GM21737 (cell line): Measurements from ENCODE around the gene NNMT.

Experiments
- ATAC-seq: cut with Tn5 transposase; IDR thresholded peaks from one replicate; pipeline ENCODE4 v1.9.1; 2021; ENCODE audit warnings: mild to moderate bottlenecking, moderate library complexity; ENCODE audit not compliant: unreplicated experiment

Gene NNMT

DNA sequence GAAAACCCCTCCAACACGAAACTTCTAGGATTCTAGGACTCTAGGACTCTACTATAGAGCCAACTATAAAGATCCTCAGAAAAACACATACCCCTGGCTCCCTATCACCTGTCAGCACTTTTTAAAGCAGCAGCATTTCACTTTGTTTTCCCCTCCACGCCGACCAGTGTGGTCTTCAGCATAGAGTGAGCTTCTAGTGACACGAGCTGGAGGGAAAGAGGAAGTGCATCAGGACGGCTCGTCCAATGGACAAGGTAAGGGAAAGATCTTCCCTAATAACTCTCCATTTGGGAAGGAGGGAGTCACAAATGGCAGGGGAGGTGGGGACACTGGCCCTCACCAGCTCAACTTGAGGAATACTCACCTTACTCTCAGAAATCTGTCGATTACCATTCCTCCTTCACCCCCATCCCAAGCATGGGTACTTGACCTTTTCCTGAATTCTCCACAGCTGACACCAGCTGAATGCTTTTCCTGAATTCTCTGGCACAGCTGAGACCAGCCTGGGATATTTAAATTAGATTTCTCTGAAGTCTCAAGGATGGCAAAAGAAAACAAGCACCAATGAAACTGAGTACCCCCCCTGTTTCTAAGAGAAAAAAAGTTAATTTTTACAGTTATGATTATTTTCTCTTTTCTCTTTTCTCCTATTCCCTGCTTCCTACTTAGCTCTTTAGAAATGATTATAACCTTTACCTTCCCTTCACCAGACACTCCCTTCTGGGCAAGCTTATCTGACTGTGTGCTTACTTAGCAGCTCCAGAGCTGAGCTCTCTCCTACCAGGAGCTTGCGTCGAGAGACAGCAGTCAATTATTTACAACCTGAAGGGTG, 33.3 kb upstream of the NNMT start:
- no peak for ATAC-seq

DNA sequence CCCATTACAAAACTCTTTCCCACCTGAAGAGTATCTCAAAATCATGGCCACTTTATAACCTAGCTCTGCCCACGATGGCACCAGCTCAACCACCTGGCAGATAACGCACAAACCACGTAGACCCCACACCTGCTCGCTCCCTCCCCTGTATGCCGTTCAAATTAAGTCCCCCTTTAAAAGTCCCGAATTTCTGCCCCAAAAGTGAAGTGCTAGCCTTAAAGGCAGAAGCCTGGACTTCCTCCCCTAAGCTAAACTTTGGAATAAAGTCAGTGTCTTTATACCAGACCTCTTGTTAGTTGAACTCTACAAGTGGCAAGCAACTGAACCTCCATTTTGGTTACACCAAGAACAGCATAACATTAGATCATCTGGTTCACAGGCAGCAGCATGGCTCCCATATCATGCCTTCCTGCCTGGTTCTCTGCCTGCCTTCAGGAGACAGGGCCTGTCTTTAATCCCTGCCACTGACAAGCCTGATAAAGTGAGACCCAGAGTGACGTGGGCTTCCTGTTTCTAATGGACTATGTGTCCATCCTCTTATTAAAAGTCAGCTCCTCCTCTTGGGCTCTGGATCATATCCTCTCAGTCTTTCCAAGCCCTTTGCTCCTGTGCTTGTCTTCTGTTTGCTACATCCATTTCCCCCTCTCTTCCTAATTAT, 32.6 kb upstream of the NNMT start:
- ATAC-seq, result no peak

DNA sequence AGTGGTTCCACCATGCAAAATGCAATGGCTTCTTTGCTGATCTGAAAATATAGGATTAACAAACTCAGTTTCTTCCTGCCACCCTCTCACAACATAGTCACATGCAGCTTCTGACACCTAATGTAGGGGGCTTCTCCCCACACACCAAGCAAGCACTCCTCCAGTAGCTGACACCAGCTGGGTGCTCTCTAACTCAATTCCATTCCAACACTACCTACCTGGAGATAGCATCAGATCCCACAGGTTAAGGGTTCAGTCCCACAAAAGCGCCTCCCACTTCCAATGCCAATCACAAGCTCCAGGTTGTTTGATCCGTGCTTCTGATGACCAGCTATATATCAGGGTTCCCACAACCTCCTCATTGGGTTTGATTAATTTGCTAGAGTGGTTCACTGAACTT, 31.8 kb upstream of the NNMT start:
- ATAC-seq, result no peak

DNA sequence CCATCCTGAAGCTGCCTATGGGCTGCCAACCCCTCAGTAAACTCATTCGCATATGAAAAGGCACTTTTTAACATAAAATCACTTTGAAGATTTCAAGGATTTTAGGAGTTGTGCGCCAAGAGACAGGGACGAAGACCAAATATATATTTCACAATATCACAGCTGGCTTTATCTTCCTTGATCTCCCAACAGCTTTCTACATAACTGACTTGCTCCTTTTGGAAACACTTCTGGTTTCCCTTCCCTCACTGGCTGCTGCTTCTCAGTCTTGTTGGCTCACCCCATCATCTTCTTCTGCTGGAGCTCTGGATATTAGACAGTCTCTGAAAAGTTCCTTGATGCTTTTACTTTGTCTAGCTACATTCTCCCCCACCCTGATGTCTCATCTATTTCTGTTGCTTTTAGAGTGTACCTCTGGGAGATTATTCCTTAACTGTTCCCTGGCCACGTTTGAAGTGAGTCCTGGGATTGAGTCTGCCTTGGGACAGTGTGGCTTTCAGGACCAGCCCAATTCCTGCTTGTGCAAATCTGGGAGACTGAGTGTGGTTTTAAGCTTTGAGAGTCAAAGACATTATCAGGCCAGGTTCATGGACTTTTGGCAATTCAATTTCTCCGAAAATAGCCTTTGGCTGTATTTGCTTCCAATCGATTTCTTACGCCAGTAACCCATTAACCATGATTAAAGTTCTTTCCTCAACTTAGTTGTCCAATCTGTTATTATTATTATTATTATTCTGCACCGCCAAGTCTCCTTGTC, 30.9 kb upstream of the NNMT start:
- ATAC-seq, result no peak

DNA sequence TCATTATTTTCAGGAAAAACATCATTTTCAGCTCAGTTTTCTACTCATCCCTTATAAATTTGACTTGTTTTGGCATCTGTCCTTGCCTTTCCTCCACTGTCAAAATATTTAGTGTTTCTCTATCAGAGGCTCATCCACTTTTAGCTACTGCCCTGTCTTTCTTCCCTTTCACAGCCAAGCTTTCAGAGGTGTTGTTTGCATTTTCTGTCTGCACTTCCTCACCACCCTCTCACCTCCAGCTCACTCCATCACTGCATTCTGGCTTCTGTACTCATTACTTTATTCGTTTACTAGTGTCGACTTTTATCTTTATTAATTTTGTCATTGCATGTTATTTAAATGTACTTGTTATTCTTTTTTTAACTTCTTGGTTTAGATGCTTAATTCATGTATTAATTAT, 26.7 kb upstream of the NNMT start:
- no peak for ATAC-seq

DNA sequence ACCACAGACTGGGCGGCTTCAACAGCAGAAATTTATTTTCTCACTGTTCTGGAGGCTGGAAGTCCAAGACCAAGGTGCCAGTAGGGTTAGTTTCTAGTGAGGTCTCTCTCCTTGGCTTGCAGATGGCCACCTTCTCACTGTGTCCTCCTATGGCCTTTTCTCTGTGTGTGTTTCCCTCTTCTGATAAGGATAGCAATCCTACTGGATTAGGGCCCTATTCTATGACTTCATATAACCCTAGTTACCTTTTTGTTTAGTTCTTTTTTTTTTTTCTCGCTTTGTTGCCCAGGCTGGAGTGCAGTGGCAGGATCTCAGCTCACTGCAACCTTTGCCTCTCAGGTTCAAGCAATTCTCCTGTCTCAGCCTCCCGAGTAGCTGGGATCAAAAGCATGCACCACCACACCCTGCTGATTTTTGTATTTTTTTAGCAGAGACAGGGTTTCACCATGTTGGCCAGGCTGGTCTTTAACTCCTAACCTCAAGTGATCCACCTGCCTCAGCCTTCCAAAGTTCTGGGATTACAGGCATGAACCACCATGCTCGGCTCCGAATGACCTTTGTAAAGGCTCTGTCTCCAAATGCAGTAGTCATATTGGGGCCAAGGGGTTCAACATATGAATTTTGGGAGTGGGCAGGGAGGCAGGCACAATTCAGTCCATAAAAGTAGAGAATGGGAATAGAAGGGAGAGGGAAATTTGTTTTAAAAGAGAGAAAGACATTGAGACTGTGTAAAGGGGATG, 25.5 kb upstream of the NNMT start:
- no peak for ATAC-seq

DNA sequence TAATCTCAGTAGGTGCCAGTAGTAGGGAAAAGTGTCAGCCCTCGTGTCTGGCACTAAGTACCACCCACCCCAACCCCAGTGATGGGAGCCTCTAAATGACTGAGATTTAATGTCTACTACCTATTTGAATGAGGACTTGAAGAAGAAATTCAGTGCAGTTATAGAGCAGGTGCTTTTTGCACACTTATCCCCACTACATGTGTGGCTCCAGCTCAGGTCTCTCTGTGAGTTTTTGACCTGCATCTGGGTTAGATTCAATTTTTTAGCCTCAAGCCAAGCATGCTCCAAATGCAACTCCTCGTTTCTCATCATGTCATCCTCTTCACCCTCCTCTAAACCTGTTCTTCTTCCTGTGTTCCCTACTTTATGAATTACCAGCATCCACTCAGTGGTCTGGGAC, 24.9 kb upstream of the NNMT start:
- no peak for ATAC-seq

DNA sequence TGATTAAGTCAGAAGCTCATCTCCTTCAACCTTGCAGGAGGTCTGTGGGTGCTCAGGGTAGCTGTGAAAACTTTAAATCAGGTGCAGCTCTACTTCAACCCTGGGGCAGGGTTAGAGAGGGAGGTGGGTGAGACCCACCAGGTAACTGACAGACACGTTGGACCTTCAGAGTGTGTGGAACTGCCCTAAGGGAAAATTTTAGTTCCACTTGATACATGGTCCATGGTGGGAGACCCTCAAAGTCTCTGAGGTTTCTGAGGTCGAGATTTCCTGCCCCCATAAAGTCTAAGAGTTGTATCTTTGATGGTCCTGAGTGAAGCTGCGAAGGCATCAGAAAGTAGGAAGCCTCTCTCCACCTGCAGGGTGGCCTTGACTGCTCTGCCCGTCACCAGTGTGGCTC, 23.9 kb upstream of the NNMT start:
- ATAC-seq, result no peak

DNA sequence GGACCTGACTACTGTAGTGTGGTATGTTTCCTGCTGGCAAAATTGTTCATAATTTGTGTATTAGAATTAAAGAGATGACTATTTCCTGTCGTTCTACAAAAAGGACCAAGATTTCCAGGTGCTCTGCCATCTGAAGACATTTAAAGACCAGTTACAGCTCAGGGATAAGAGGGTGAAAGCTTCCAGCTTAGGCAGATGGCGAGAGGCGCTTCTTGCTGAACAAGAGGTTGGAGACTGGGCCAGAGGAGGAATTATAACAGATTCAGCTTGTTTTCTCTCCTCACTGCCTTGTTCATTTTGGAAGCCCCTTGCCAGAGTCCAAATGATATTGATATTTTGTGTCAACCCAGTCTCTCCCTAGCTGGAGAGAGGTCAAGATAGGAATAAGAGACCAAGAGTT, 23.1 kb upstream of the NNMT start:
- ATAC-seq, result no peak

DNA sequence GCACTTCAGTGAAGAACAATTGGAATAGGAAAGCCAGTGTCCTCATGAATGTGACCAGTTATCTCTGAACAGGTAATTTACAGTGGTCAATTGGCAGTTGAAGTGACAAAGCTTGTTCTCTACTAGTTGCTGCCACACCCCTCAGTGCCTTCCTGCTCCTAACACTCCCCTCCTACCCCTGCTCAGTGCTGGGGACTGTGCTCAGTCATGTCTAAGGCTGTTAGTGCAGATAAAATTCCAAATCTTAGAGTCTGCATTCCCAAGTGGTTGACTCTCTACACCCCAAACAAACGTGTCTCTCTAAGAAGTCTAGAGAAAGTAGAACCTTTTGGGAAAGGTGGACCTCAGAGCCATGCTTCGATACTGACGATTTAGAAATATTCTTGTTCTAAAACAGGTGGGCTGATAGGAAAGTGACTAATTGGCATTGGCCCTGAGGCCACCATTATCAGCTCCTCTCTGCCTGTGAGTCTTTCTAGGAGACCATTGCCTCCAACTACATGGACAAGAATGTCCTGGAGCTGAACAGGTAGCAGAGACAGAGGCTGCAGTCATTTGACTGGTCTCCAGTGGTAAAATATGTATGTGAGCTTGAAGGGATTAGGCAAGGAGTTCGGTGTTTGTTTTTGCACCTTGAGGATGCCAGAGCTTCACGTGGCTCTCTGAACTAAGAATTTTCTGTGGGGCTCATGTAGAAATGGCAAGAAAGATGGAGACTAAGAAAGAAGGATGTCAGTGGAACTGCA, 22.1 kb upstream of the NNMT start:
- ATAC-seq, result no peak

DNA sequence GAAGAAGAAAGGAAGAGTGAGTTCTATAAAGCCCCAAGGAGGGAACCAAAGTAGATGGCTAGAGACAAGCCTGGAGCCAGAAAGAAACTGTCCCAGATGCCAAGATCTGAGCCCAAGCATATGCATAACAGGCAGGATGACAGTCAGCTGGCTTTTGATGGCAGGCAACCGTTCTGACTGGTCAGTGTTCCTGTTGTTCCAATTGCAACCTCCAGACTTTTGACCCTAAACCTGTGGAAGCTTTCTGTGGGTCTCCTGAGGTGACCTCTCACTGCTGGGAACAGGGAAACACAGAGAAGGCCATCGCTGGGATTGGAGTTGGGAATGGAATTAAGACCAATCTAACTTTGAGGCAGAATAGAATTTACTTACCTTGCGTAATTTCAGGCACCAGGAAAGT, 21.6 kb upstream of the NNMT start:
- no peak for ATAC-seq

DNA sequence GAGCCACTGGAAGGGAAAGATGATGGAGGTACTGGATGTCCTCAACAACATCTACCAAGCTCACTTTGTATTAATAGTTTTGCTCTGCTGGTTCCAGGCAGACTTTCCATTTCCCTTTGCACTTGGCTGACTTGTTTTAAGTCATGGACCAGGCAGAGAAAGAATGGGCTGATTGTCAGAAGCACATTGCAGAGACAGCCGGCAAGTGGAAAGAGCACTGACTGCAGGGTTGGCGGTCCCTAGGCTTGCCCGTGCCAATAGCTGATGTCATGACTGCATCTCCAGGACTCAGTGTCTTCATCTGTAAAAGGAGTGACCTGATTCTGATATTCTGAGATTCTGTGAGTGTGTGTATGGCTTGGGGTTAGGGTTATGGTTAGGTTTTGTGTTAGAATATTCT, 20.9 kb upstream of the NNMT start:
- no peak for ATAC-seq

DNA sequence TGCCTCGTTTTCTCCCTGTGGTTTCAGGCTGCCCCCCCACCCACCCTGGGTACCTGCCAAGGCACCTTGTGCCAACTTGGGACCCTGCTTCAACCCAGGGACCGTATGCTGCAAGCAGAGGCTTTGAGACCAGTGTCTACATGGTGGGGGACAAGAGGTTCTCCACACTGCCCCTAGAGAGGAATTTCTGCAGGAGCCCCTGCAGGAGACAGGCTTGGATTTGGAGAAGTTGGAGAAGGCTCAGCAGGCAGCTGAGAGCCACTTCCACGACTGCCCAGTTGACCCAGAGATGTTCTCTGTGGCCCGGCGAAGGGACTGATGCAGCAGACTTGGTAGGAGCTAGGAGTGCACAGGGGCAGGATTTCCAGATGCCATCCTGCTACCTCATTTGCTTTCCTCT, 20.1 kb upstream of the NNMT start:
- no peak for ATAC-seq

DNA sequence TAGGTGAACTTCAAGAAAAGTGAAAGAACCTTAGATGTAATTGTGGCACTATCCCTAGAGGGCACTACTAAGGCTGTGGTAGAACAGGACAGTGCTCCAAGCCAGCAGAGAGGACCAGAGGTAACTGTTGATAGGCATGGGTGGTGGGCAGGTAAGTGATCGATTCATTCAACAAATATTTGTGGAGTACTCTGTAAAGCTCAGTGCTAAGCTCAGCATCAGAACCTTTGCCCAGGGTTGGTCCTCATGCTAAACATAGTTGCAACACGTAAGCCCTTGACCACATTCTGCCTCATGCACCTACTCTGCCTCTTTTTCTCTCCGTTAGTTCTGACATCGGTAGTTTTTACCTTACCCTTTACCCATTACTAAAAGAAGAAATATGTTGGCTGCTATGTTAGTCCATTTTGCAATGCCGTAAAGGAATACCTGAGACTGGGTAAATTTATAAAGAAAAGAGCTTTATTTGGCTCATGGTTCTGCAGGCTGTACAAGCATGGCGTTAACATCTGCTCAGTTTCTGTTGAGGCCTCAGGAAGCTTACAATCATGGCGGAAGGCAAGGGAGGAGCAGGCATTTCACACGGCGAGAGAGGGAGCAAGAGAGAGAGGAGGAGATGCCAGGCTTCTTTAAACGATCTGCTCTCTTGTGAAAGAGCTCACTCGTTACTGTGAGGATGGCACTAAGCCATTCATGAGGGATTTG, 18.4 kb upstream of the NNMT start:
- no peak for ATAC-seq

DNA sequence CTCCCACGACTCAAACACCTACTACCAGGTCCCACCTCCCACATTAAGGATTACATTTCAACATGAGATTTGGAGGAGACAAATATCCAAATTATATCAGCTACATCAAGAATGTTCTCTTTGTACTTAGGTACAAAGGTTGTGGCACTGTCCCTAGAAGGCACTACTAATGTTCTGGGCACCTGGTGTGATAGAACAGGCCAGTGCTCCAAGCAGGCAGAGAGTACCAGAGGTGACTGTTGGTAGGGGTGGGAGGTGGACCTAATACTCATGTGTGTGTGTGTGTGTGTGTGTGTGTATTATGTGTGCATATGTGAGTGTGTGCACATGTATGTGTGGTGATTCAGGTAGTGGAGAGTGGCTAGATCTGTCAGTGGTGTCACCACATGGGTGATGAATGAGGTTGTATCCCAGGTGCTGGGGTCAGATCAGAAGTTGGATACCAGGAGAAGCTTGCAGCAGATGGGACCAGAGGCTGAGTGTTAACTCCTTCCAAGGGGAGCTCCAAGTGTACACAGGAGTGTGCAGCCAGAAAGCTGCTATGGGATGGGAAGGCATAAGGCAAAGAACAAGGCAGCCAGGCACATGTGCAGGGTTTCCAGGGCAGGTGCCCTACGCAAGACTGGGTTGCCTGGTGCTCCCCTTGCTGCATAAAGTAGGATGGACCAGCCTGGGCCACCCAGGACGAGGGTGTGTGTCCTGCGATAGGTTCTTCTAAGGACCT, 17.7 kb upstream of the NNMT start:
- no peak for ATAC-seq

DNA sequence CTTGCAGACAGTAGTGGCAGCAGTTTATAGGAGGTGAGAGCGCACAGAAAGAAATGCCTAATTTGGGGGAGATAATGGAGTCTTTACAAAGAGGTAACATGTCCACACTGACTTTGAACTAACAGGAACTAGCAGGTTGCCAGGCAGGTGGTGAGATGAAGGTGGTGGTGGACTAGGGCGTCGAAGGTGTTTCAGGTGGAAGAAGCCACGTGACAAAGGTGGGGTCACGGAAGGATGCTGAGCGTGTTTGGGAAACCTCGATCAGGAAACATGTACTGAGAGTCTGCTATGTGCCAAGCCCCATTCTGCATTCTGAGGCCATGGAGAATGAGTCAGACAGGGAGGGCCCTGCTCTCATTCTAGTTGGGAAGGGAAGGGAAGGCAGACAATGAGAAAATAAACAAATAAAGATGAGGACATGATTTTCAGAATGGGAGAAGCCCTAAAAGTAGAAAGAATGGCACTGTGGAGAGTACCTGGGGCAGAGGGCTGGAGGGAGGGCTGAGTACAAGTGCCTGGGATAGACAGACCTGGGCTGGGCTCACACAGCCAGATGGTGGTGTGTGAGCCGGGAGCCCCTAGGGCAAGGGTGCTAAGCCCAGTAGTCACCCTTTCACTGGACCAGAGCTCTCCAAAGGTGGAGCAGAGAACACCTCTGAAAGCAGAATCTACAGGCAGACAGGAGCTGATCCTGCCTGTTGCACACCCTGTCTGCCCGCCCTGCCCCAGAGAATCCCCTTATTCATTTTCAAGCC, 16.2 kb upstream of the NNMT start:
- ATAC-seq, result no peak

DNA sequence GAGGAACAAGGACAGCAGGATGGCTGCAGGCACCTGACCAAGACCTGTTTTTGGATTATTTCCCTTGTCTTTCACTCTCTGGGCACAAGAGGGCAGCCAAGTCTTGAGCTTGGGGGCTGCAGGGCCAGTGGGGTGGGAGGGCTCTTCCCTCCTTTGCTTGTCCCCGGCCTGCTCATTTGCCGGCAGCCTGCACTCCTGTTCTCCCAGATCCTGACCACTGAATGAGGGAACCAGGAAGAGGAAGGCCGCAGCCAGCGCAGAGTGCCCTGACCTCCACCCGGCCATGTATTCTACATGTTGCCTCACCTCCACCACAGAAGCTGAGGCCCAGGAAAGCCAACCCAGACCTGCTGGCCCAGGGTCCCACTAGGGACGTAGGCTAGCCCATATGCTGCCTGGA, 15.5 kb upstream of the NNMT start:
- ATAC-seq, result no peak

DNA sequence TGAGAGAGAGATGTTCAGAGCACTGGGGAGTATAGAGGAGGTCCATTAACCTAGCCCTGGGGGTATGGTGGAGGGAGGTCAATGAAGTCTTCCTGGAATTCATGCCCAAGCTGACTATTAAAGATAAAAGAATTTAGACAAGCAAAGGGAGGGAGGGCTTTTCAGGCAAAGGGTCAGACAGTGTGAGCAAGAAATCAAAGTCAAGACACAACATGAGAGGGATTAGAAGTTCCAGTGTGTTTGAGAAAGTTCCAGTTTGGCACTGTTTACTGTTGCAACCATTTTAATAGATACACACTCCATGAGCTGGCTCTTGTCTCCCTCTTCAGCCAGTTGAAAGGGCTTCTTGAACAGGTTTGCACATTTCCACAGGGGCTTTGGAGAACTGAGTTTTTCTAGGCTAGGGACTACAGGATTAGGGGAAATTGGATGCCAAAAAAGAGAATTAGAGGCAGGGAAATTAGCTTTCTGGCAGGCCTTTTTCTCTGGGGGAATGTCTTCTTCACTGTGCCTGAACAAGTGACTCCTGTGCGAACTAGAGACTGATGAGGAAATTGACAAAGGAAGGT, 14.7 kb upstream of the NNMT start:
- no peak for ATAC-seq
